GM12892 (cell line): Measurements from ENCODE around the gene NEUROG3.

Experiments
- POLR2A ChIP-seq: IDR thresholded peaks from 2 replicates; pipeline ENCODE4 v1.6.1; 2011; ENCODE audit warnings: low read depth, low read length, control low read depth
- POLR2AphosphoS5 ChIP-seq: IDR thresholded peaks from 2 replicates; pipeline ENCODE4 v1.6.1; 2011; ENCODE audit warnings: low read depth, low read length, control low read depth

DNA sequence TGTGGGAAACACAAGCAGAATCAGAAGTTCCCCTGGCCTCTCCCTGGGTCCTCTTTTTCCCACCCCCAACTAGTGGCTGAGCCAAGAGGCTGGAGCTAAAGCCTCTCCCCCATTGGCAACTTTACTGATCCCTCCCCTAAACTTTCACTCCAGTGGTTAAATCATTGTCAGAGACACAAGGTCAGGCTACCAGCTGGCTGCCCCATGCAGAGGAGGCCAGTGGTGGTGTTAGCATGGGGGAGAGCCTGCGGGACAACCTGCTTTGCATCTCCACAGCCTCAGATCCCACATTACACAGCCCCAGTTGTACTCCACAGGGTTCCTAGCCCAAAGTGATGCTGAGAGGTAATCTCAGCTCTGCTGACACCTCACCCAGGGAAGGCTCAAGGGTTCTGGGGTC lies 21.0 kb downstream of the NEUROG3 start:
- TF ChIP-seq POLR2A (no peak), POLR2AphosphoS5 (no peak)
